Activated T-cell treated with anti-CD3 and anti-CD28 coated beads for 48 hours (primary cell): ENCODE measurements around the gene ZNF205.
"Not testable (repeated sequence)": the region's sequence is repeated elsewhere in the genome, so short reads cannot be mapped to it uniquely, and the experiment has no call there.

Experiments
- DNase-seq: peaks from one replicate; pipeline ENCODE4 v3.0.0-alpha.2; 2020; ENCODE audit warnings: low read depth

Gene ZNF205

GRCh38 chr16:3134338-3135125 lies 22.1 kb downstream of the ZNF205 start, which contains the start of gene ZNF213:
Gene ZNF213, plus strand, starts transcription at chr16:3135029. Its CDS starts 2,252 bp downstream, at chr16:3137281.
- peak; percentile 87 for DNase-seq

DNA sequence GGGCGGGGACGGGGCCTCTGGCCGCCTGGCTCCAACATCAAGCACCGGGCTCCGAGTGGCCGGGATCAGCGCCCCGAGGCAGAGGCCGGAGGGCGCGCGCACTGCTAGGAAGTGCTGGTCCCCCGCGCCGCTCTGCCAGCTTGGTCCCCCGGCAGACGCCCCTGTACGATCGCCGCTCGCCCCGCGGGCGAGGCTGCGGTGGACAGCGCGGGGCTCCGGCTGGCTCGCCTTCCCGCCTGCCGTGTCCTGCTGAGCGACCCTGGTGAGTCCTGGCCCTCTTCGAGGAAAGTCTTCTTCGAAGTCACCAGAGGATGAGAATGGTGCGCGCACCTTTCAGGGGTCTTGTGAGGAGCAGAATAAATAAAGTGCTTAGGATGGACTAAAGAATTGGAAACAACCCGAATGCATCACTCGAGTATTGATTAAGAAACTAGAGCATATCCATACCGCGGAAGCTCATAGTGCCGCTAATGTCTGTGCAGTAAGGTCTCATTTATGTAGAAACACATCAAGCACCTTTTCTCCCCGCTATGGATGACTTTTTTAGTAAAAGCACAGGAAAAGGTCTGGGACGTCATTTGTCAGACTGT lies 22.8 kb downstream of the ZNF205 start:
- DNase-seq: no peak

DNA sequence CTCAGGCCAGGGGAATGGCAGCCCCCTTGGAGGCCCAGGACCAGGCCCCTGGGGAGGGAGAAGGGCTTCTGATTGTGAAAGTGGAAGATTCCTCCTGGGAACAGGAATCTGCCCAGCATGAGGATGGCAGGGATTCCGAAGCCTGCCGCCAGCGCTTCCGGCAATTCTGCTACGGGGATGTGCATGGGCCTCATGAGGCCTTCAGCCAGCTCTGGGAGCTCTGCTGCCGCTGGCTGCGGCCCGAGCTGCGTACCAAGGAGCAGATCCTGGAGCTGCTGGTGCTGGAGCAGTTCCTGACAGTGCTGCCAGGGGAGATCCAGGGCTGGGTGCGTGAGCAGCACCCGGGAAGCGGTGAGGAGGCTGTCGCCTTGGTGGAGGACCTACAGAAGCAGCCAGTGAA lies 24.9 kb downstream of the ZNF205 start:
- no peak for DNase-seq

- DNase-seq: no peak
Measured at GRCh38 chr16:3138342-3138741, 26.0 kb downstream of the ZNF205 start.

DNA sequence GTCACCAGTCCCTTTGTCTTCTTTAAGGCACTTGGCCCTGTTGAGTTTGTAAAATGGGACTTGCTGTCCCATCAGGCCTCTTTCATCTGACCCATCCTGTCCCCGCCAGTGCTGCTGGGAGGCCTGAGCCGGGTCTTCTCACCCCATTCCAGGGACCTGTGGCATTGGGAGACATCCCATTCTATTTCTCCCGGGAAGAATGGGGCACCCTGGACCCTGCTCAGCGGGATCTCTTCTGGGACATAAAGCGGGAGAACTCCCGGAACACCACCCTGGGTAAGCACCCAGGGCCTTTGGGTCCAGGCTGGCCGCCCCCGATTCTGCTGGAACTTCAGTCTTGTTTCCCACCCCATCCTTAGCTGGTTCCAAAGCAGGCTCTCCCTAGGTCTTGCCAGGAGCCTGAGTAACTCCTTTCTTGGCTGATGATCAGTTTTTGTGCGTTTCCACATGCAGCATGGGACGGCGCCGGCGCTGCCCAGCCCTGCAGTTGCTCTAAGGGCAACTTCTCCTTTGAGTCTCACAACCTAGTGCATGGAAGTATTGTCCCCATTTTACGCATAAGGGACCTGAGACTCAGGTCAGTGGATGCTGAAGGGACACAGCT lies 26.5 kb downstream of the ZNF205 start:
- no peak for DNase-seq

DNA sequence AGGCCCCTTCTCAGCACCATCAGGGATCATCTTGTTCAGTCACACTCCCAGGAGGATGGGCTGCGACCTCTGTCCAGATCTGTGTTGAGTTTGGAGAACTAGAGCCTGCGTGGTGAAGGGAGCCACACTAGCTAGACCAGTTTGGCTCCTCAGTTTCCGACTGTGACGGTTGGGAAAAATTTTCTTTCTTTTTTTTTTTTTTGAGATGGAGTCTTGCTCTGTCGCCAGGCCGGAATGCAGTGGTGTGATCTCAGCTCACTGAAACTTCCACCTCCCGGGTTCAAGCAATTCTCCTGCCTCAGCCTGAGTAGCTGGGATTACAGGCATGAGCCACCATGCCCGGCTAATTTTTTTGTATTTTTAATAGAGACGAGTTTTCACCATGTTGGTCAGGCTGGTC lies 27.2 kb downstream of the ZNF205 start:
- not testable (repeated sequence) for DNase-seq

DNA sequence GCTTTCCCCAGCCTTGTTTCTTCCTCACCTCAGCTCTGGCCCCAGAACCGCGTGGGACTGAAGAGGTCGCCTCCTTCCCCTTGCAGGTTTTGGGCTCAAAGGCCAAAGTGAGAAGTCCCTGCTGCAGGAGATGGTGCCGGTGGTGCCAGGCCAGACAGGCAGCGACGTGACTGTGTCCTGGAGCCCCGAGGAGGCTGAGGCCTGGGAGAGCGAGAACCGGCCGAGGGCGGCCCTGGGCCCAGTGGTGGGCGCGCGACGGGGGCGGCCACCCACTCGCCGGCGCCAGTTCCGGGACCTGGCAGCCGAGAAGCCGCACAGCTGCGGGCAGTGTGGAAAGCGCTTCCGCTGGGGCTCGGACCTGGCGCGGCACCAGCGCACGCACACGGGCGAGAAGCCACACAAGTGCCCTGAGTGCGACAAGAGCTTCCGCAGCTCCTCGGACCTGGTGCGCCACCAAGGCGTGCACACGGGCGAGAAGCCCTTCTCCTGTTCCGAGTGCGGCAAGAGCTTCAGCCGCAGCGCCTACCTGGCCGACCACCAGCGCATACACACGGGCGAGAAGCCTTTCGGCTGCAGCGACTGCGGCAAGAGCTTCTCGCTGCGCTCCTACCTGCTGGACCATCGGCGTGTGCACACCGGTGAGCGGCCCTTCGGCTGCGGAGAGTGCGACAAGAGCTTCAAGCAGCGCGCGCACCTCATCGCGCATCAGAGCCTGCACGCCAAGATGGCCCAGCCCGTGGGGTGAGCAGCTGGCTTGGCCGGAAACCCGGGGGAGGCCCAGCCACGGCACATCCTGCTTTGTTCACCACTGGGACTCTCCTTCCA lies 28.4 kb downstream of the ZNF205 start:
- DNase-seq: no peak

DNA sequence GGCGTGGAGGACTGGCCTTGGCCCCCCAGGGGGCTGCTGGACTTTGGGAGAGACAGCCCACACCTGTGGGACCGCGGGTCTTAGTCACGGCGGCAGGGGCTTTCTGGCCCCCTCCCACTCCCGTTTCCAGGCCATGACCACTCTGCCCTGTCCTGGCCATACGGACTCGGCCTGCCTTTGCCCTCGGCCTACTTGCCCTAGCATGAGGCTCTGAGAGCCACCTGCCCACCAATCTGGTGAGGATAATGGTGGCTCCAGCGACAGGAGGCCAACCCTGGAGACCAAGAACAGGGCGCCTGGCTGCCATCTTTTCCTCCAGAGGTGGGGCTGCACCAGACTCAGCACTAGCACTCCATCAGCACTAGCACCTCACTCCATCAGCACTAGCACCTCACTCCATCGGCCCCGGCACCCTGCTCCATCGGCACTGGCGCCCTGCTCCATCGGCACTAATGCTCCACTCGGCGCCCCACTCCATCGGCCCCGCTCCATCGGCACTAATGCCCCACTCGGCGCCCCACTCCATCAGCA lies 29.5 kb downstream of the ZNF205 start:
- DNase-seq: no peak

DNA sequence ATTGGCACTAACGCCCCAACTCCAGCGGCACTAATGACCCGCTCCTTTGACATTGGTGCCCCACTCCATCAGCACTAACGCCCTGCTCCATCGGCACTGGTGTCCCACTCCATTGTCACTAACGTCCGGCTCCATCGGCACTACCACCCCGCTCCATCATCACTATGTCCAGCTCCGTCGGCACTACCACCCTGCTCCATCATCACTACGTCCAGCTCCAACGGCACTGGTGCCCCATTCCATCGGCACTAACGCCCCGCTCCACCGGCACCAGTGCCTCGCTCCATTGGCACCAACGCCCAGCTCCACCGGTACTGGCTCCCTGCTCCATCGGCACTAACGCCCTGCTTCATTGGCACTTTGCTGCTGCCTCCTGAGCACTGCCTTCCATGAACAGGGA lies 29.9 kb downstream of the ZNF205 start:
- no peak for DNase-seq

DNA sequence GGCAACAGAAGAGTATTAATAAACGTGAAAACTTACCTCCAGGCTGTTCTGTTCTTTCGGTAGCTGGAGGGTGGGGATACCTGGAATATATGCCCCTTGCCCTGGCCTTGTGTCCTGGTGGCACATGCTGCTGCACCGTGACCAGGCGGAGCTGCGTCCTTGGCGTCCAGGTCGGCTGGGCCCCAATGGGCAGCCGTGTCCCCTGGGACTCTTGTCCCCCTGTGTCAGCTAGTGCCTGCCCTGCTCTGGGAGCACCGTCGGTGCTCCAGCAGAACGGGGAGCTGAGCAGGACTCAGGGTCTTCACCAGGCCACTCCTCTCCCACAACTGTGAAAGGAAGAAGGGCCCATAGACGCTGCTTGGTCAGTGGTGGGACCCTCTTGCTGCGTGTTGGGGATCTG lies 30.4 kb downstream of the ZNF205 start:
- DNase-seq: no peak

DNA sequence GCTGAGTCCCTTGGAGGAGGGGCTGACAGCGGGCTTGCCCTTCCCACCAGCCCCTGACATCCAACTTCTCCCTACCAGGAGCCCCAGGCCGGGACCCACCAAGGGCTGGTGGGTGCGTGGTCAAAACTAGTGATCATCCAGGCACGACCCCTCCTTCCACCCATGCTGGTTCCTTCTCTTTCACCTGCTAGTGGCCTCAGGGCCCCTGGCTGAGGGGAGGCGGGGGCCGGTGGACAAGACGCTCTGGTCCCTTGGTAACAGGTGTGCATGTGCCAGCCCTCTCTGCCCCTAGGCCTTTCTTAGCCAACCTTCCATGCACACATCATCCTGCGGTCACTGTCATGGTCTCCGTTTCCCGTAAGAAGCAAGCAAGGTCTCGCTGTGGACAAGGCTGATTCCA lies 30.8 kb downstream of the ZNF205 start:
- DNase-seq: no peak

DNA sequence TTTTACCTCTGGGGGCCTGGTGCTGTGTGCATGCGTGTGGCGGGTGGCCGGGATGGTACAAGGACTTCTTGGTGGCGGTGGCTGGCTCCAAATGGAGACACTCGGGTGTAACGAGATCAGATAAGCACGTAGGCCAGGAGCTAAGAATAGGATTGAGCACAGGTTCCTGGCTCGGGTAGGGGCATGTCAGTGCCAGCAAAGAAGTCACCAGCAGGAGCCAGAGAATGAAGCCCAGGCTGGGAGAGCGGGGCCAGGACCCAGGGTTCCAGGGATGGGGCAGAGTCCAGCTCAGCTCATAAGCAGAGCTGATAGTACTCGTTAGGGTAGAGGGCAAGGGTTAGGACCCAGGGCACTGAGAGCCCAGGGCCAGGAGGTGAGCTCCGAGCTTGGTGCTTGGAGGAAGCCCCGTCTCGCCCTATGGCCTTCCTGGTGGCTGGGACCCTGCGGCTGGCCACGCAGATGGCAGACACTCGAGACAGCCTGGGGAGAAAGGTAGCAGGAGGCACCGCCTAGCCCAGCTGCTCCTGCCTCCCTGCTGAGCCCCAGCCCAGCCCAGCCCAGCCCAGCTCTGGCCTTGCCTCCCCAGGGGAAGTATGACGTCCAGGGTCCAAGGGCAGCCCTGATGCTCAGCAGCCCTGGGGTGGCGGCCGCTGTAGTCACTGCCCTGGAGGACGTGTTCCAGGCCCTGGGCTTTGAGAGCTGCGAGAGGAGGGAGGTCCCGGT lies 31.4 kb downstream of the ZNF205 start:
- DNase-seq: no peak

- DNase-seq: no peak
Measured at GRCh38 chr16:3144321-3144983, 32.1 kb downstream of the ZNF205 start.

DNA sequence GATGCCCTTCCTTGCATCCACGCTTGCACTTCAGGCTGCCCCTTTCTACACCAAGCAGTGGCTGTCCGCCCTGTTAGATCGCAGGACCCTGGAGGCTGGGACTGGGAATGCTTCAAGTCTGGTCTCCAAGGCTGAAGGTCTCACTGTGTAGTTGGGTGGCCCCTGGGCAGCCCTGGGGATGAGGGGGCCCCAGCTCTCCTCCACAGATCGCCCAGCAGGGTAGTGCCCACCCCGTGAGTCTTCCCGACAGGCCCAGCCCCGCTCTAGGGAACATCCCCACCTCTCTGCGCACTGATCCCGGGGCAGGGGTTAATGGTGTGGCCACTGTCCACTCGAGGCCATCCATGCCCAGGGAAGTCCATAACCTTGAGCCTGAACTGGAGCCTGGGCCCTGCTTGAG lies 32.8 kb downstream of the ZNF205 start:
- DNase-seq: no peak

DNA sequence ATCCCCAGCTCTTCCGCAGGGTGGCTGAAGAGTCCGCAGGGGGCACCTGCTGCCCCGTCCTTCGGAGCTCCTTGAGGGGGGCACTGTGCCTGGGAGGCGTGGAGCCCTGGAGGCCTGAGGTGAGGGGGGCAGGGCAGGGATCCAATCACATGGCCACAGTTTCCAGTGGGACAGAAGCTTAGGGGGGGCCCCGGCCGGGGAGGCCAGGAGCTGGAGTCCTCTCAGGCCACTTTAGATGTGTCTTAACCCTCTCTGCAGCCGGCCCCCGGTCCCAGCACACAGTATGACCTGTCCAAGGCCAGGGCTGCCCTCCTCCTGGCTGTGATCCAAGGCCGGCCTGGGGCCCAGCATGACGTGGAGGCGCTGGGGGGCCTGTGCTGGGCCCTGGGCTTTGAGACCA lies 33.3 kb downstream of the ZNF205 start:
- no peak for DNase-seq

GRCh38 chr16:3147046-3147756 lies 34.8 kb downstream of the ZNF205 start:
- DNase-seq: no peak

DNA sequence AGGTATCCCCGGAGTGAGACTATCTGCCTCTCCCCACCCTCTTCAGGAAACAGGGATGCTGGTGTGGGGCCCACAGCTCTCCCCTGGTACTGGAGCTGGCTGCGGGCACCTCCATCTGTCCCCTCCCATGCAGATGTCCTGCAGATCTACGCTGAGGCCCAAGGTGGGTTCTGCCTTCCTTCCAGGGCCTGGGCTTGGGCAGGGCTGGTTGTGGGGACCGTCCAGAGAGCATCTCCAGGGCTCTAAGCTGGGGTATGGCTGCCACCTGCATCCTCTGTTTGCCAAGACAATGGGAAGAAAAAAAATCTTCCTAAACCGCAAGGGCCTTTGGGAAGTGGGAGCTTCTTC lies 35.3 kb downstream of the ZNF205 start:
- DNase-seq: no peak

- DNase-seq: no peak
Measured at GRCh38 chr16:3148256-3149192, 36.1 kb downstream of the ZNF205 start.

DNA sequence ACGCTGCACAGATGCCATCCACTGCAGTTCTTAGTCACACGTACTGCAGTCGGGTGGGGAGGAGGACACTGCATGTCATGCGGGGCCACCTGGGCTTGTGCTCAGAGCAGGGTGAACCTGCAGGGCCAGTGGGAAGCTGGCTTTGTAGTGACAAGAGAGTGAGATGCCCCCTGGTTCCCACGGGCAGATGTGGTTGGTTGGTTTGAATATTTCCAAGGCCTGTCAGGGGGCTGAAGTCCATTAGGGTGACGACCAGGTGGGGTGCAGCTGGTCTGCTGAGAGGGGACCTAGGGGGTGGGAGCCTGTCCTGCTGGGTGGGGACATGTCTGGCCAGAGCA lies 36.8 kb downstream of the ZNF205 start:
- DNase-seq: no peak
